ENCODE results near the gene ATG13.

- no peak for TF ChIP-seq CTCF (IDR thresholded peaks at IDR 0.05; ENCODE audit: insufficient read depth, low read length)
- TF ChIP-seq REST (IDR thresholded peaks at IDR 0.05; ENCODE audit: insufficient replicate concordance, low read depth) = no peak
- no peak for TF ChIP-seq POLR2AphosphoS5 (IDR thresholded peaks at IDR 0.05; ENCODE audit: low read depth)
- peak; percentile 31; the same call in 1 of the 2 replicates for TF ChIP-seq SPI1 (IDR thresholded peaks at IDR 0.05; ENCODE audit: borderline replicate concordance, low read depth)
- TF ChIP-seq GABPA (IDR thresholded peaks at IDR 0.05; ENCODE audit: low read depth) = no peak
These were observed 25.4 kb downstream of the ATG13 start for GRCh38 chr11:46642627-46643335.
